GM23248 (cell line): ENCODE results near the gene TLNRD1.

Experiments
- EZH2 ChIP-seq: fragments of 200-600 bp; sonication (generic); IDR thresholded peaks from 2 replicates; pipeline ENCODE4 v1.6.1; 2018; ENCODE audit warnings: antibody characterized with exemption, mild to moderate bottlenecking; ENCODE audit not compliant: insufficient read depth, poor library complexity, severe bottlenecking
- EZH2phosphoT487 ChIP-seq: fragments of 200-600 bp; sonication (generic); IDR thresholded peaks from 2 replicates; pipeline ENCODE4 v1.6.1; 2018; ENCODE audit warnings: antibody characterized with exemption, moderate library complexity, mild to moderate bottlenecking, low read depth; ENCODE audit not compliant: insufficient read depth

- TF ChIP-seq EZH2 (no peak), EZH2phosphoT487 (no peak)
These were observed 25.8 kb upstream of the TLNRD1 start for GRCh38 chr15:80974914-80975313.
